ENCODE measurements around the gene ATF6.

DNA sequence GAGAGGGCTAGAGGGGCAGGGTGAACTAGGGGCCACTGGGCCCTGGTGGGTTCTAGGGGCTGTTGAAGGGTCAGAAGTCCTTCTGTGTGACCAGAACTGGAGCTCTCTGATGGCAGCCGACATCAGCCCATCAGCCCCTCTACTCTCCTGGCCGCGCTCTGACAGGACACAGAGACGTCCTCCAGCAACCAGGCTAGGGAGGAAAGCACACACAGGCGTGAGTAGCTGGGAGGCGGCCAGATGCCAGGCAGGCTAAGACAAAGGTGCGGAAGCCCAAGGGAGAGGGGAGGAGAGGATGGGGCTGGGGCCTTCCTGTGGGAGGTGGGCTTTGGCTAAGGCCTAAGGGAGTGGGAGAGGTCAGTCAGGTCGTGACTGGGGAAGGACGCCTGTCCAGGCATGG is 206.7 kb downstream of the ATF6 start:
- TF ChIP-seq, protein P1, sequence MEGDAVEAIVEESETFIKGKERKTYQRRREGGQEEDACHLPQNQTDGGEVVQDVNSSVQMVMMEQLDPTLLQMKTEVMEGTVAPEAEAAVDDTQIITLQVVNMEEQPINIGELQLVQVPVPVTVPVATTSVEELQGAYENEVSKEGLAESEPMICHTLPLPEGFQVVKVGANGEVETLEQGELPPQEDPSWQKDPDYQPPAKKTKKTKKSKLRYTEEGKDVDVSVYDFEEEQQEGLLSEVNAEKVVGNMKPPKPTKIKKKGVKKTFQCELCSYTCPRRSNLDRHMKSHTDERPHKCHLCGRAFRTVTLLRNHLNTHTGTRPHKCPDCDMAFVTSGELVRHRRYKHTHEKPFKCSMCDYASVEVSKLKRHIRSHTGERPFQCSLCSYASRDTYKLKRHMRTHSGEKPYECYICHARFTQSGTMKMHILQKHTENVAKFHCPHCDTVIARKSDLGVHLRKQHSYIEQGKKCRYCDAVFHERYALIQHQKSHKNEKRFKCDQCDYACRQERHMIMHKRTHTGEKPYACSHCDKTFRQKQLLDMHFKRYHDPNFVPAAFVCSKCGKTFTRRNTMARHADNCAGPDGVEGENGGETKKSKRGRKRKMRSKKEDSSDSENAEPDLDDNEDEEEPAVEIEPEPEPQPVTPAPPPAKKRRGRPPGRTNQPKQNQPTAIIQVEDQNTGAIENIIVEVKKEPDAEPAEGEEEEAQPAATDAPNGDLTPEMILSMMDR (IDR thresholded peaks at IDR 0.05), result no peak
- no peak for TF ChIP-seq POLR2A (IDR thresholded peaks at IDR 0.05)

All from testis (tissue), 2 donors.